ENCODE measurements around the gene ALS2CL.
"Not testable (repeated sequence)": the region's sequence is repeated elsewhere in the genome, so short reads cannot be mapped to it uniquely, and the experiment has no call there.

The ALS2CL gene, protein sequence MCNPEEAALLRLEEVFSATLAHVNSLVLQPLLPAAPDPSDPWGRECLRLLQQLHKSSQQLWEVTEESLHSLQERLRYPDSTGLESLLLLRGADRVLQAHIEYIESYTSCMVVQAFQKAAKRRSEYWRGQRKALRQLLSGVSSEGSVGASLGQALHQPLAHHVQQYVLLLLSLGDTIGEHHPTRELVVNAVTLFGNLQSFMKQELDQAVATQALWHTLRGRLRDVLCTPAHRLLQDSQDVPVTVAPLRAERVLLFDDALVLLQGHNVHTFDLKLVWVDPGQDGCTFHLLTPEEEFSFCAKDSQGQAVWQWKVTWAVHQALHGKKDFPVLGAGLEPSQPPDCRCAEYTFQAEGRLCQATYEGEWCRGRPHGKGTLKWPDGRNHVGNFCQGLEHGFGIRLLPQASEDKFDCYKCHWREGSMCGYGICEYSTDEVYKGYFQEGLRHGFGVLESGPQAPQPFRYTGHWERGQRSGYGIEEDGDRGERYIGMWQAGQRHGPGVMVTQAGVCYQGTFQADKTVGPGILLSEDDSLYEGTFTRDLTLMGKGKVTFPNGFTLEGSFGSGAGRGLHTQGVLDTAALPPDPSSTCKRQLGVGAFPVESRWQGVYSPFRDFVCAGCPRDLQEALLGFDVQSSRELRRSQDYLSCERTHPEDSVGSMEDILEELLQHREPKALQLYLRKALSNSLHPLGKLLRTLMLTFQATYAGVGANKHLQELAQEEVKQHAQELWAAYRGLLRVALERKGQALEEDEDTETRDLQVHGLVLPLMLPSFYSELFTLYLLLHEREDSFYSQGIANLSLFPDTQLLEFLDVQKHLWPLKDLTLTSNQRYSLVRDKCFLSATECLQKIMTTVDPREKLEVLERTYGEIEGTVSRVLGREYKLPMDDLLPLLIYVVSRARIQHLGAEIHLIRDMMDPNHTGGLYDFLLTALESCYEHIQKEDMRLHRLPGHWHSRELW

DNA sequence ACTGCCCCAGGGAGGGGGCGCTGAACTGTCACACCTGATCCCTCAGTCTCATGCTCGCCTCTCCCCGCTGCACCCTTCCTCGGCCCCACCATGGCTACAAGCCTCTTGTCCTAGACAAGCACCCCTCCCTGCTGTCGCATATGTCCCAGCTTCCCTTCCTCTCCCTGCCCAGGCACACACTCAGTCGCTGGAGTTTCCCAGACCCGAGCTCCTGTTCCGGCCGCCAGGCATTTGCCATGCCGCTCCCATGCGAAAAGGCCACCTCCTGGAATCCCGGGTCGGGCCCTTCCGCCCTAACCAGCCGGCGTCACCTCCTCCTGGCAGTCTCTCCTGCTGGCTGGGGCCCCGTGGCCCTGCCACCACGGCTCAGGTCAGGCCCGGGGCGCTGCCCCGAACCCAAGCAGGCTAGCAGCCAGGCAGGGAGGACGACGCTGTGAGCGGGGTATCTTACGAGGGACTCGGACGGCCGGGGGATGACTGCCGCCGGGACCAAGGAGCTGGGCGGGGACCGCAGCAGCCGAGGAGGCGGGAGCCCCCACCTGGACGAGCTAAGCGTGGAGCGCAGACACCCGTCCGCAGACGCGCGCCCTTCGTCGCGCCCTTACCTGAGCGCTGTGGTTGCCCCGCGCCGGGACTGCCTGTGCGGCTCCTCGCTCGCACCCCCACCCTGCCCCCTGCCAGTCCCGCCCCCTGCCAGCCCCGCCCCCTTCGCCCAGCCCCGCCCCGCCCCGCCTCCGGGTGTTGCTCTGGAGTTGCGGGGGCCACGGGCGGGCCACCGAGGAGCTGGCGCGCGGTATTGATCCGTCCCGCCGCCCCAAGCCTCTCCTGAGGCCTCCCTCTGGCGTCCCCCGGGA is at the start of gene ALS2CL:
Gene ALS2CL (minus strand): TSS at position 642 of the 854 bp plus-strand sequence. CDS start 4,239 bp downstream, outside the sequence.
- peak; percentile 35 to 60 for DNase-seq (ENCODE audit: extremely low read depth in 1 of 2, low read depth in 1 of 2)

DNA sequence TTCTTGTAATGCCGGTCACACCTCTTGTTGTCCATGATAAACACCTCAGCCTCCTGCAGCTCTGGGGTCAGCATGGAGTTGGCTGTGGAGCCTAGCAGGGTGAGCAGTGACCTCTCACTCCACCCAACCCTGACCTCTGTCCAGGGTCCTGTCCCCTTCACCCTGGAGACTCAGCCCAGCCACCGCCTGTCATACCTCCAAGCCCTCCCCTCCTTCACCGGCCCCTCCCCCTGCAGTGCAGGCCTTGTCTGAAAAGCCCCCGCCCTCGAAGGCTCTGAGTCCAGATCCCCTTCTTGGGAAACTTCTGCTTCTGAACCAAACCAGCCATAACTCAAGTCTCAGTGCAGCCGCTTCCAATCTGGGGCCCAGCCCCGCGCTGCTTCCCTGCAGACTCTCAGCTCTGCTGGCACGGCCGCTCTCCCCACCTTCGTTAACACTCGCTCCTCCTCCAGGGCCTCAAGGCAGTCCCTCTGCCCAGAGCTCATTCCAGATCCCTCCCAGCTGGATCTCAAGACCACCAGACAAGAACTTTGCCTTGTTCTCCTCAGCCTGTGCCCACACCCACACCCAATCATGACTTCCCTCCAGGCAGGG is 49.6 kb upstream of the ALS2CL start:
- no peak for DNase-seq (ENCODE audit: extremely low read depth in 1 of 2, low read depth in 1 of 2)

DNA sequence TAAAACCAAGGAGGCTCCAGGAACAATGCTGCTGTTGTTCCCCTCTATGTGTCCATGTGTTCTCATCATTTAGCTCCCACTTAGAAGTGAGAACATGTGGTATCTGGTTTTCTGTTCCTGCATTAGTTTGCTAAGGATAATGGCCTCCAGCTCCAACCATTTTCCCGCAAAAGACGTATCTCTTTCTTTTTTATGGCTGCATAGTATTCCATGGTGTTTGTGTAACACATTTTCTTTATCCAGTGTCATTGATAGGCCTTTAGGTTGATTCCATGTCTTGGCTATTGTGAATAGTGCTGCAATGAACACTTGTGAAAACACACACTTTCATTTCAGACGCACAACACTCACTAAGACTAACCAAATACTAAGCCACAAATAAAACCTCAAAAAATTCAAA is 46.1 kb upstream of the ALS2CL start:
- DNase-seq (ENCODE audit: extremely low read depth in 1 of 2, low read depth in 1 of 2) = not testable (repeated sequence)

DNA sequence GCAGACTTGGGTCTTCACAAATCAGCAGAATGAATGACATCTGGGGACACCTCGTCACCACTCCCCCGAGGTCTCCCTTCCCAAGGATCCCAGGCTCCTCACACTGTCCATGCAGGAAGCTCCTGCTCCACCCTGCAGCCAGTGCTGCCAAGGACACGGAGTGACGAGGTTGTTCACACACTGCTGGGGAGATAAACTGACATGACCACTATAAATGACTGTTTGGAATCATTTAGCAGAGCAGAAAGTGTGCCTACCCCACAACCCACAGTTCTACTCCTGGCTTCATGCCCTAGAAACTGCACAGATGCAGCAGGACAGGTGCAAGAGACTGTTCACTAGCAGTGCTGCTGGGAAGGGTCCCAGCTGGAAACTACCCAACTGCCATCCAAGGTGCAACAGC is 43.9 kb upstream of the ALS2CL start:
- DNase-seq (ENCODE audit: extremely low read depth in 1 of 2, low read depth in 1 of 2) = no peak

DNA sequence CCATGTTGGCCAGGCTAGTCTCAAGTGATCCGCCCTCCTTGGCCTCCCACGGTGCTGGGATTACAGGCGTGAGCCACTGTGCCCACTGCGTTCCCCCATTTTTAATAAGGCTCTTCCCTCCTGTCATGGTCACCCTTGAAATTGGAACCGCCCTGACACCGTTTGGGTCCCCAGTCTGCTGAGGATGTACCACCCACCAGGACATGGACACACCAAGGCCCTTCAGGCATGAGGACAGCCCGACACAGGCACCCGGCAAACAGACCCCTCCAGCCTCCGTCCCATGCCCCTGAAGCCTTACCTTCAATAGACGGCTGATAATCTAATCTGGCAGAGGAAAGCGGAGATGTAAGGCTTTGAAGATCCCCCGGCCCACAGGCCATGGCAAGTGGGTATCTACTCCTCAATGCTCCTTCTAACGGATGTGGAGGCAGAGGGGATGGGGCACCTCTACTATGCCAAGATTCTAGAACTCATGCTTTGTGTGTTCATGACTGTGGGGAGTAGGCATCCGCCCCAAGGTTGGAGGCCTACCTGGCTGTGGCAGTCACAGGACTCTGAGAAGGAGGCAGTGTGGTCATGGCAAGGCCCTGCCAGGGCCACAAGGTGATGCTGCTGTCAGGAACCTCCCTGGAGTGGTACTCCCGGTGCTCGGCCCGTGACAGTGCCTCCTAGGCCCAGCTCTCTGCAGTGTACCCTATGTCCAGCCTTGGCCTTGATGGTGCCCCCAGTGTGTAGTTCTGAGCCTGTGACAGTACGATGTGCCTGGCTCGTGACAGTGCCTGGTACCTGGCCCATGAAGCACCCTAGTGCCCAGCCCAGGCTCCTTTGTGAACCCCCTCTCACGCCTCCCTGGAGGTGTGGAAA is 42.8 kb upstream of the ALS2CL start:
- DNase-seq (ENCODE audit: extremely low read depth in 1 of 2, low read depth in 1 of 2) = no peak

DNA sequence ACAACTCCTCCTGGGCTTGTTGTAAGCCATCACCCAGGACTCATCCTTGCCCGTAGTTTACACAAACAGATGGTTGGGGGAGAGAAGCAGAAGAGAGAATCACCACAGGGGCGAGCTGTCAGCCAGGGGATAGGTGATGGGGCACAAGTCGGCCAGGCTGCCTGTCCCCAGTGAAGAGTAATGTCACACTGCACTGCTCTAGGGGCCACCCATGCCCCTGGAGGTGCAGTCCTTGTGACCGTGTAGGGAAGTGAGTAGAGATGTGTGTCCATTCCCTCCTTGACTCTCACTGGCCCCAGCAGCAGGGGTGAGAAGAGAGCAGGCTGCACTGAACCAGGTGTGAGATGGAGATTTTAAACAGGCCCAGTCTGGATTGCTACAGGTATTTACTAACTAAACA is 41.3 kb upstream of the ALS2CL start:
- DNase-seq (ENCODE audit: extremely low read depth in 1 of 2, low read depth in 1 of 2) = no peak

DNA sequence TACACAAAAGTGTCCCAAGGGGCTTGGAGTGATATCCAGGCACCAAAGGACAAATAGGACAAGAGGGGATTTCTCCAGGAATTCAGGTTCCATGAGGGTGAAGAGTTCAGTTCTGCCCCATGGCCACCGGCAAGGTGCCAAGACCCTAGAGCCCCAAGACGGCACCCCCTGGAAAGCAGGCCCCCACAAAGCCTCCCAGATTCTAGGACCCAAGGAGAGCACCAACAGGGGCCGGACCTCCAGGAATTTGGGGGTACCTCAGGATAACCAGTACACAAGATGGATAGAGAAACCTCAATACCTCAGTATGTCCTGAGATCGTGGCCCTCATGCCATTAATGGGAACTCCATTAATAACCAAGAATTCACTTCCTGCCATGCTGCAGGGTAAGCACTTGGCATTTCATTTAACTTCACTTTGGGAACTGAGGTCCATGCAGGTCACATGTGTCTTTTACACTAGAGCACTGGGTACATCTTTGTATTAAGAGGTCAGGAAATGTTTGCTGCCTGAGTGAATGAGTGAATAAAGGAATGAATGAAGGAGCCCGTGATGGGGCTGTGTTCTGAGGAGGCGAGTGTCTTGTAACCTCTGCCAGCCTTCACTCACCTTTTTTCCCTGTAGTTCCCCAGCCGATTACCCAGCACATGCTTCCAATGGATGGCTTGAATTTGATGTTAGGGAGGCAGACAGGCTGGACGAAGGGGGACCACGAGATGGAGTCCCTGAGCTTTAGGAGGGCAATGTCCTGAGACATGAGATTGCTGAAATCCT is 39.7 kb upstream of the ALS2CL start:
- DNase-seq (ENCODE audit: extremely low read depth in 1 of 2, low read depth in 1 of 2) = no peak

DNA sequence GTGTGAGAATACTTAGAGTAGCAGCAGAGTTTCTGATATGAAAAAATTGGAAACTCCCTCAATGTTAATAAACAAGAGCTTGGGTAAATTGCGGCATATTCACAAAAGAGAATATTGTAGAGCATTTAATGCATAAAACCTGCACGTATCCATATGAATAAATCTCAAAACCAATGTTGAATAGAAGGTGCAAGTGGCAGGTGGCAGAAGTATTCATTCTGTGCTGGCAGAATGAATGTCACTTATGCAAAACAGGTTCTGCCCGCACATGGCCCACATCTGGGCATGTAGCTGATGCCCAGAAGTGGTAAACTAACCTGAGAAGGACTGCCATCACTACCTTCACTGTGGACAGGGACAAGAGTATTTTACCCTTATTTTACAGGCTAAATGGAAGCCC is 38.3 kb upstream of the ALS2CL start:
- no peak for DNase-seq (ENCODE audit: extremely low read depth in 1 of 2, low read depth in 1 of 2)

DNA sequence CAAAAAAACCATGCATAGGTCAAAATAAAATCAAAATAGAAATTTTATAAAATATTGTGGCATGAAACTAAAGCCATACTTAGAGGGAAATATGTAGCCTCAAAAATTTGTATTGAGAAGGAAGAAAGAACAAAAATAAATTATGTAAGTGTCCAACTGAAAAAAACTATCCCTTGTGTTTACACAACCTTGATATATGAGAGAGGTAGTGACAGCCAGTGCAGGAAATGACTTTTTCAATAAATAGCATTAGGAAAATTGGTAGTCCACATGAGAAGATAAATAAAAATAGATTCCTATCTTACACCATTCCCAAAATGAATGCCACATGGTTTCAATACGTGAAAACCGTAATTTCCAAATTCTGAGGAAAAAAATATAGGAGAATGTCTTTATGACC is 37.3 kb upstream of the ALS2CL start:
- DNase-seq (ENCODE audit: extremely low read depth in 1 of 2, low read depth in 1 of 2) = no peak

DNA sequence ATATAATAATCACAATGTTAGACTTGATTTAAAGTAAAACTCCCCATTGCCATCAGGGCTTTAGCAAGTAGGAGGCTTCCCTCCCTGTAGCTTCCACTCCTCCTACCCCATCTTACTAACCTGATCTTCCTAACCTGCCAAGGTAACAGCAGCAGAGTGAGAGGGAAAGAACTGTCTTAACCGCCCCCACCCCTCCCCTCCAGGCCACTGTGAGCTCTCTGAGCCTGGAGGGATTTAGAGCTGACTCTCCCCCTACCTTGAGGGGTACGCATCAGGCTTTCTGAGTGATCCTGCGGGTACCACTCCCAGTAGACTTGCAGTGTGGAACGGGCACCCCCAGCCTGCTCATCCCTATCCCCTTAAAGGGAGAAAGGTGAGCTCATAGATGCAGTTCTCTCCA is 35.6 kb upstream of the ALS2CL start:
- no peak for DNase-seq (ENCODE audit: extremely low read depth in 1 of 2, low read depth in 1 of 2)

DNA sequence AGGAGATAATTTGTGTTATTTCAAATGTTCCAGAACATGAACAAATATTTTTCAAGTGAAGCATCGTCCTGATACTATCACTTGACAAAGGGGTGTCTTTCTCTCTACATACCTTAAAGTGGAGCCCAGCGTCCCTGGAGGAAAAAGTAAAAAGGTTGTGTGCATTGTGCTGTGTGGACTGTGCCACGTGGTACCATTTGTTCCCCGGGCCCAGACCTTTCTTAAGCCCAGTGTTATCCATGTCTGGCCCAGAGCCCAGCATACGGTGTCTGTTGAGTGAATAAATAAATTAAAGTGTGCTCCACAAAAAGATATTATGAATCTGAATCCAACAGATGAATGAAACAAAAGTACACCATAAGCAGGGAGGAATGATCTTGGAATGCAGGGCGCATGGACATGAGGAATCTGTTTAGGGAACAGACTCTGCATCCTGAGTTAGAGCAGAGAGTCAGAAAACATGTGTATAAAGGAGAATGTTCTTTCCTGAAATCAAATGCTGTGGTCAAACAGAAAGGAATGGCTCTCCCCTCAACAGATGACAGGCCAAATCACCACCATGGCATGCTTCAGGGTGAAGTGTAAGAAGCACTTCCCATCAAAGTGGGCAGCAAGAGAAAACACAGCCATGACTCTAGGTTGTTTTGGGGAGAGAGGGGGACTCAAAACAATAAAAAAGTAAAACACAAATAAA is 32.3 kb upstream of the ALS2CL start:
- no peak for DNase-seq (ENCODE audit: extremely low read depth in 1 of 2, low read depth in 1 of 2)

DNA sequence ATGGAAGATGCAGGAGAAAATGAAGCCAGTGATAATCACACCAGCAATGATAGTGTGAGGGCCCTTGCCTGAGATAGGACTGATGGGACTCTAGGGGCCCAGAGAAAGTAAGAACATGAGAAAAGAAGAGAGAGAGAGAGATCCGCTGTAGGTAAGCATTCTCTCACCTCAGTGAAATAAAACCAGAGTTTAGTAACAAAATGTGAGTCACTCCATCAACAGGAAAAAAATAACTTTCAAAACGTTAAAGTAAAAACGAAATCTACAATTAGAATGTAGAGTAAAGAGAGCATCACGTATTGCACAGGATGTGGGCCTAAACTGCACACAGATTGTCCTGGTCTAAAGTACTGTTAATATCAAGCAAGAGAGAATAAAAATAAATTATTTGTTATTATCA is 30.9 kb upstream of the ALS2CL start:
- no peak for DNase-seq (ENCODE audit: extremely low read depth in 1 of 2, low read depth in 1 of 2)

DNA sequence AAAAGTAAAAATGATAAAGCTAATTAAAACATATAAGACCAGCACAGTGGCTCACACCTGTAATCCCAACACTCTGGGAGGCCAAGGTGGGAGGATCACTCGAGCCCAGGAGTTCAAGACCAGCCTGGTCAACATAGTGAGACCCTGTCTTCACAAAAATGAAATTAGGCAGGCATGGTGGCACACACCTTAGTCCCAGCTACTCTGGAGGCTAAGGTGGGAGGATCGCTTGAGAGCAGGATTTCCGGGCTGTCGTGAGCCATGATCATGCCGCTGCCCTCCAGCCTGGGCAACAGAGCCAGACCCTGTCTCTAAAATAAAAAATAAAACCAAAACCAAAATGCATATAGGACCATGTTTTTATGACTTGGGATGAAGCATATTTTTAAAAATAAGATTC is 29.0 kb upstream of the ALS2CL start:
- DNase-seq (ENCODE audit: extremely low read depth in 1 of 2, low read depth in 1 of 2) = no peak

DNA sequence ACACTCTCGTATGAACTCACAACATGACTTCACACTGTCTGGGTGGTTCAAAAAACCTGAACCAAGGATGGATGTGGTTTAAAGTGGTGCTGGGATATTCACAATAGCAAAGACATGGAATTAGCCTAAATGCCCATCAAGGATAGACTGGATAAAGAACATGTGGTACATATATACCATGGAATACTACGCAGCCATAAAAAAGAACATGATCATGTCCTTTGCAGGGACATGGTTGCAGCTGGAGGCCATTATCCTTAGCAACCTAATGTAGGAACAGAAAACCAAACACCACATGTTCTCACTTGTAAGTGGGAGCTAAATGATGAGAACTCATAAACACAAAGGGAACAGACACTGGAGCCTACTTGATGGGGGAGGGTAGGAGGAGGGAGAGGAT is 27.5 kb upstream of the ALS2CL start:
- no peak for DNase-seq (ENCODE audit: extremely low read depth in 1 of 2, low read depth in 1 of 2)

DNA sequence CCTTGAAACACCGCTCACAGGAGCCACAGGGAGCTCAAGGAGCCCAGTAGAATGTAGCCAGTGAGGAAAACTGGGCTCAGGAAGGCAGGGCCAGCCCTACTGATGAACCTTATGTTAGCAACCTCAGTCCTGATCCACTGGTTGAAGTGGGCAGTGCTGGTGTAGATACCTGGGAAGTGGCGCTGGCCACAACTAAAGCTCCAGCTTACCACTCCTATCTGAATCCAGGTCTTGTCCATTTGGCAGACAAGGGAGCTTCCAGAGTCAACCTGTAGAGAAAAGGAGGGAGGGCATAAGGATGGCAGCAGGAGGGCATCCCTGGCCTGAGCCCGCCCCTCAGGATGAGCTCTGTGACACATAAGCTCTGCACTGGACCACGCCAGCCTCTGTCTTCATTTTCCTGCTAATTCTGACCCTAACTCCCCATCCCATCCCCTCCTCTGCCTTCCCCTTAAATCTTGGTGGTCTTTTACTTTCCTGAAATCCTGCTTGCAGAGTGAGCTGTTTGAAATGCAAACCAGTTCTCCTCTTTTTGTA is 26.3 kb upstream of the ALS2CL start:
- no peak for DNase-seq (ENCODE audit: extremely low read depth in 1 of 2, low read depth in 1 of 2)

DNA sequence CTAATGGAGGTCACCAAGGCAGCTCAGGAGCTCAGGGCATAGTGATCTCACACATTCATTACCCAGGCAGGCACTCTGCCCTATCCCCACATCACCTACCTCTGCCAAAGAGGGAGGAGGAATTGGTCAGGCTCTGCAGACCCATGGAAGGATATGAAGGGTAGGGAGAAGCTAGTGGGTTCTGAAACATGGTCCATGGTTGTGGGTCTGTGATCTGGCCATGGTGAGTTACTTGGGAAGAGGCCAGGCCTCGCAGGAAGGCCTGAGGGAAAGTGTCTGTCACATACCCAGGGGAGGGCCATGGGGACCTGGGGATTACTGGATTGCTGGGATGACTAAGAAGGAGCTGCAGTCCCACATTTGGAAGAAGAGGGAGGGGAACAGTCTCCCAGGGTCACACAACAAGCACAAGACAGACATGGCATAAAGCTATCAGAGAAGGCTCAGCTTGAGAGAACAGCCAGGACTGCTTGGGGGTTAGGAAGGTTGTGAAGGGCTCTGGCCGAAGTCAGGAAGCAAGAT is 25.6 kb upstream of the ALS2CL start:
- DNase-seq (ENCODE audit: extremely low read depth in 1 of 2, low read depth in 1 of 2) = no peak

DNA sequence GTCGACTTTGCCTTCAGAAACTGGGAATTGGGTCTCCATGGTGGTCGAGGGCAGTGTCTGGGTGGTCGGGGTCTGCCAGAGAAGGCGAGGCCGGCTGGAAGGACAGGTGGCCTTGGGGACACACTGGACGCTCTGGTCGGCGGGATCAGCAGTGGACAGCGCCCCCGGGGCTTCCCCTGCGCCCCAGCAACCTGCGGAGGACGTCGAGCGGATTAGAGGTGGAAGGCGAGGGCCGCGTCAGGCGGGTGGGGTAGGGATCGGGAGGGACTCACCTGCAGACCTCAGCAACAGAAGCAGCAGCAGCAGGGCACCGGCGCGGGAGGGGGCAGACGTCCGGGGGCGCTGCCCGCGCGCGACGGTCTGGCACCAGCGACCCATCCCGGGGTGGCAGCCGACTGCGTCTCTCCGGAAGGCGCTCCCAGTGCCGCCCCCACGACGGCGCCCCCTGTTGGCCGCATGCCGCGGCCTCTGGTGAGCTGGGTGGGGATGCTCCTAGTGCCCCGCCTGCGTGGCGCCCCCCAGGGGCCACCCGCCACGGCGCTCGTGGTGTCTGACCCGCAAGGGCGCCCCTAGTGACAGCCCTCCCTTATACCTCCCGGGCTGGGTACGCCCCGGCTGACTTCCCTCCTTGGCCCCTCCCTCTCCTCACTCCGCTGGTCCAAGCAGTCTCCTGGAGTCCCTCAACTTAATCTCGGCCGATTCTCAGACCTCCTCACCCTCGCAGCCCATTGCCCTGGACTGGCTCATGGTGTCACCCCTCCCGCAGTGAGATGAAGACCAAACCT is 24.2 kb upstream of the ALS2CL start, which contains the start of gene PRSS50:
Gene PRSS50 (minus strand): TSS at position 423 of the 785 bp plus-strand sequence. CDS start 45 bp downstream, at position 378.
- DNase-seq (ENCODE audit: extremely low read depth in 1 of 2, low read depth in 1 of 2) = no peak
